Left ventricle myocardium inferior (tissue), 1 donor: ENCODE measurements around the gene STX8. TPM values are rescaled to one million over a fixed set of nuclear protein-coding genes. Genes with fewer than 3 reads are reported as not detected.

Source experiments
- DNase-seq: peaks from one replicate; pipeline ENCODE4 v3.0.0-alpha.2; 2020
- H3K27ac ChIP-seq: fragments of 200-600 bp; replicated peaks from 2 replicates; pipeline ENCODE4 v1.8.0; 2021
- H3K27me3 ChIP-seq: fragments of 200-600 bp; 2 replicates; pipeline ENCODE4 v1.8.0; 2021; ENCODE audit warnings: low read depth
- H3K36me3 ChIP-seq: fragments of 200-600 bp; 2 replicates; pipeline ENCODE4 v1.8.0; 2021
- H3K4me1 ChIP-seq: fragments of 200-600 bp; 2 replicates; pipeline ENCODE4 v1.8.0; 2021
- H3K4me3 ChIP-seq: fragments of 200-600 bp; 2 replicates; pipeline ENCODE4 v1.8.0; 2021; ENCODE audit warnings: mild to moderate bottlenecking, moderate library complexity
- H3K9me3 ChIP-seq: fragments of 200-600 bp; replicated peaks from 2 replicates; pipeline ENCODE4 v1.8.0; 2021
- CTCF ChIP-seq: fragments of 200-600 bp; IDR thresholded peaks from 2 replicates; pipeline ENCODE4 v1.8.0; 2021; ENCODE audit warnings: antibody characterized with exemption, mild to moderate bottlenecking, borderline replicate concordance
- intact Hi-C: fragments of 100-400 bp; cut with micrococcal nuclease; formaldehyde crosslinking; loops from one replicate; pipeline ENCODE4 v1.11.0; 2022
- total RNA-seq: library from RNA; stranded (reverse); fragmentation: NEBNext Ultra II Directional; extraction: Animal tissue kit (Norgen Biotek cat#: 25700); gene quantifications from one replicate; pipeline ENCODE4 v1.2.1, GENCODE V29; 2021
- donor health status: DM: no; HTN: yes; CAD: no; lungs with severe emphysema.

Gene STX8
- total RNA-seq, 1 donor from 2014 or later, result 61.3 TPM

DNA sequence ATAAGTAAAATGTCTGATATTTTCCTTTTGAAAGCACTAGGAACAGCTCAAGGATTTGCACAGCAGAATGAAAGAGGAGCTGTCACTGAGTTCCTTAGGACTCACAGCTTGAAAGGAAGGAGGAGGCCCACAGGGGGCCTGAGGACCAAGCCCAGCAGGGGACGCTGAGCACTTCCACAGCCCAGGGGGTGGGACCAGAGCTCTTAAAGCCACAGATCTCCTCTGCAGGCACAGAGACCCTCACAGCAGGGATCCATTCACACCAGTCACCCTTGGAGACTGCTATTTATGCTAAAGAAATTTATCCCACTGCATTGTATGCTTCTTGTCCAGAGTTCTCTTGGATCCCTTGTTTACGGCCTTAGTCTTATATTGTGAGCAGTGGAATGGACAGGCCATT lies 253.3 kb downstream of the STX8 start:
- Histone ChIP-seq H3K27me3 (no peaks in the 10 kb centered on the region), H3K4me3 (no peak overlapping the region), H3K36me3 (no peaks in the 10 kb centered on the region), H3K9me3 (peaks cover 18% of the 10 kb centered on the region), H3K4me1 (no peaks in the 10 kb centered on the region), H3K27ac (no peak overlapping the region)
- intact Hi-C loops, result no loop called here
- DNase-seq, result no peak
- no peak for TF ChIP-seq CTCF

GRCh38 chr17:9321890-9322289 lies 253.7 kb downstream of the STX8 start:
- Histone ChIP-seq H3K9me3 (peaks cover 18% of the 10 kb centered on the region), H3K4me3 (no peak overlapping the region), H3K27ac (no peak overlapping the region), H3K27me3 (no peaks in the 10 kb centered on the region), H3K4me1 (no peaks in the 10 kb centered on the region), H3K36me3 (no peaks in the 10 kb centered on the region)
- no peak for DNase-seq
- intact Hi-C loops, result no loop called here
- no peak for TF ChIP-seq CTCF

- no peak for DNase-seq
- no peak for TF ChIP-seq CTCF
- Histone ChIP-seq H3K4me3 (no peak overlapping the region), H3K27ac (no peak overlapping the region), H3K27me3 (no peaks in the 10 kb centered on the region), H3K9me3 (peaks cover 18% of the 10 kb centered on the region), H3K36me3 (no peaks in the 10 kb centered on the region), H3K4me1 (no peaks in the 10 kb centered on the region)
- intact Hi-C loops, result no loop called here
Observed at GRCh38 chr17:9315360-9315759, 260.3 kb downstream of the STX8 start.

GRCh38 chr17:9313346-9313745 lies 262.3 kb downstream of the STX8 start:
- no peak overlapping the region for H3K27ac ChIP-seq
- no peak overlapping the region for H3K4me3 ChIP-seq
- intact Hi-C loops, result no loop called here
- H3K9me3 ChIP-seq, result peaks cover 8% of the 10 kb centered on the region
- no peak for TF ChIP-seq CTCF
- no peaks in the 10 kb centered on the region for H3K27me3 ChIP-seq
- DNase-seq, result no peak
- H3K4me1 ChIP-seq, result no peaks in the 10 kb centered on the region
- H3K36me3 ChIP-seq, result no peaks in the 10 kb centered on the region

DNA sequence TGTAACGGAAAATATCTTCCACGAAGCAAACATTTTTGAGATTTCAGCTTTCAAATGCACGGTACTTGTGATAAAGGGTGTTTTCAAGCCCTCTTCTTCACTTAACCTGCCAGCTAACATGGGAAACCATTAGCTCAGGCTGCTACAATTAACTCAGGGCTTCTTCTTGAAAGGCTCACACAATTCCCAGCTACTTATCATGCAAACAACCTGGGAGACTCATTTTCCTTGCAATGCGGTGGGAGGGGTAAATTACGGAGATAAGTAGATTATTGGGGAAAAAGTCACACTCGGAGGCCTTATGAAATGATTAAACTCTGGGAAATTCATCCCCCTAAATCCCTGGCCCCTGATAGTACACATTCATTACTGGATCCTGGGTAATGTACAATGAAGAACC lies 266.4 kb downstream of the STX8 start:
- Histone ChIP-seq H3K4me3 (no peak overlapping the region), H3K27ac (no peak overlapping the region), H3K27me3 (no peaks in the 10 kb centered on the region), H3K9me3 (no peaks in the 10 kb centered on the region), H3K36me3 (no peaks in the 10 kb centered on the region), H3K4me1 (no peaks in the 10 kb centered on the region)
- intact Hi-C loops, result no loop called here
- TF ChIP-seq CTCF, result no peak
- no peak for DNase-seq

- Histone ChIP-seq H3K27ac (no peak overlapping the region), H3K4me3 (no peak overlapping the region), H3K36me3 (no peaks in the 10 kb centered on the region), H3K4me1 (no peaks in the 10 kb centered on the region), H3K27me3 (no peaks in the 10 kb centered on the region), H3K9me3 (no peaks in the 10 kb centered on the region)
- TF ChIP-seq CTCF, result no peak
- no peak for DNase-seq
- intact Hi-C loops, result no loop called here
Observed at GRCh38 chr17:9308069-9308468, 267.6 kb downstream of the STX8 start.
